Esophagus muscularis mucosa (tissue), 4 donors: ENCODE results near the gene COL5A1. TPM values are rescaled to one million over a fixed set of nuclear protein-coding genes. Genes with fewer than 3 reads are reported as not detected.
A peak's percentile ranks its signal among the peaks of the same experiment; 100 is the strongest.

ENCODE experiments used
- DNase-seq: peaks from one replicate; pipeline ENCODE4 v3.0.0-alpha.2; 2017; ENCODE audit errors: extremely low spot score
- H3K27ac ChIP-seq, 4 donors: fragments of 200-600 bp; sonication (generic); replicated peaks in 1 of 4; 1 replicate in 3 of 4; 2 replicates in 1 of 4; pipeline ENCODE4 v1.5.1; 2016 to 2019; ENCODE audit warnings: mild to moderate bottlenecking in 1 of 4
- H3K27me3 ChIP-seq, 4 donors: fragments of 200-600 bp; sonication (generic); one replicate each; pipeline versions ENCODE4 v1.5.1 to v1.6.0; 2016 to 2019
- H3K36me3 ChIP-seq, 4 donors: fragments of 200-600 bp; sonication (generic); one replicate each; pipeline ENCODE4 v1.5.1; 2016 to 2019
- H3K4me1 ChIP-seq, 4 donors: fragments of 200-600 bp; sonication (generic); one replicate each; pipeline ENCODE4 v1.5.1; 2016 to 2019
- H3K4me3 ChIP-seq, 4 donors: fragments of 200-600 bp; sonication (generic); 1 replicate in 2 of 4; 2 replicates in 2 of 4; pipeline ENCODE4 v1.5.1; 2016 to 2019; ENCODE audit warnings: mild to moderate bottlenecking in 4 of 4, moderate library complexity in 1 of 4
- H3K9me3 ChIP-seq, 4 donors: fragments of 200-600 bp; sonication (generic); 1 replicate in 3 of 4; 2 replicates in 1 of 4; pipeline ENCODE4 v1.5.1; 2016 to 2019
- CTCF ChIP-seq, 3 experiments: fragments of 200-600 bp in 2 of 3; fragments of 450-650 bp in 1 of 3; sonication (generic) in 2 of 3; IDR thresholded peaks; one replicate each; pipeline ENCODE4 v1.5.1; 2017 to 2019; ENCODE audit warnings: antibody characterized with exemption in 3 of 3, mild to moderate bottlenecking in 2 of 3, moderate library complexity in 1 of 3
- EP300 ChIP-seq: sonication (generic); formaldehyde crosslinking; IDR thresholded peaks from one replicate; pipeline ENCODE4 v1.6.1; 2017; ENCODE audit warnings: antibody characterized with exemption
- POLR2A ChIP-seq: fragments of 450-650 bp; IDR thresholded peaks from one replicate; pipeline ENCODE4 v1.6.1; 2017; ENCODE audit warnings: antibody characterized with exemption, moderate library complexity, mild to moderate bottlenecking, low read depth
- POLR2AphosphoS5 ChIP-seq, 2 donors: sonication (generic); formaldehyde crosslinking; IDR thresholded peaks; one replicate each; pipeline ENCODE4 v1.6.1; 2017; ENCODE audit warnings: antibody characterized with exemption in 2 of 2
- WGBS: methylation state at CpG from one replicate; pipeline ENCODE4 v1.1.5; 2018; 5-methylcytosine and 5-hydroxymethylcytosine counted together
- intact Hi-C: fragments of 100-400 bp; cut with DNase I; formaldehyde crosslinking; loops from one replicate; pipeline ENCODE4 v1.15.1; 2023
- total RNA-seq, 4 donors: library from RNA; depleted of rRNA; stranded (reverse); fragments of >200 nt; gene quantifications; one replicate each; pipeline versions ENCODE4 v1.1.0 to v1.2.1, GENCODE V29; 2016

COL5A1 gene
- total RNA-seq, 4 donors from 2014 or later: 36.0 to 89.5 (median 56.4) TPM

DNA sequence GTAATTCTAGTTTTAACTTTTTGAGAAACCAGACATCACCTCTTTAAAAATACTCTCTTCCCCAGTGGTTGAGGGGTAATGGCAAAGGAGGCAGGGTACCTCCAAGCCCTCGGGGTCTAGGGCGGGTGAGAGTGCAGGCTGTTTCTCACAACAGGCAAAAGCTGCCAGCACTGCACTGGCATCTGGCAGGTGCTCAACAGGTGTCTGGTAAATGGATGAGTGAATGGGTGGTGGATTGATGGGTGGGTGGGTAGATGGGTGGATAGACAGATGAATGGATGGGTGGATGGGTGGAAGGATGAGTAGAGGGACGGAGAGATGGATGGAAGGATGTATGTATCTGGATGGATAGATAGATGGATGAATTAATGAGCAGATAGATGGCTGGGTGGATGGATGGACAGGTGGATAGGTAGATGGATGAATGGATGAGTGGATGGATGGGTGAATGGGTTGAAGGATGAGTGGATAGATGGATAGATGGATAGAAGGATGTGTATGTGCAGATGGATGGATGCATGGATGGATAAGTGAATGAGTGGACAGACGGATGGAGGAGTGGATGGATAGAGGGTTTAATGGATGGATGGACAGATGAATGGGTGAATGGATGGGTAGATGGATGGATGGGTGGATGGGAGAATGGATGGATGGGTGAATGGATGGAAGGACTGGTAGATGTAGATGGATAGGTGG is 84.6 kb downstream of the COL5A1 start:
- Histone ChIP-seq H3K27me3 (no peaks in the 10 kb centered on the region), H3K27ac (no peak overlapping the region), H3K4me3 (no peak overlapping the region), H3K36me3 (peaks cover 0 to 35% (median 17%) of the 10 kb centered on the region in 4 donors), H3K9me3 (no peaks in the 10 kb centered on the region), H3K4me1 (peaks cover 5 to 50% (median 47%) of the 10 kb centered on the region in 4 donors)
- WGBS: 89% methylated on average over 4 of the region's 4 CpGs
- TF ChIP-seq POLR2A (no peak), CTCF (IDR thresholded peaks at IDR 0.05) (no peak), EP300 (no peak), POLR2AphosphoS5 (IDR thresholded peaks at IDR 0.05) (no peak)
- DNase-seq: no peak
- intact Hi-C loops: no loop called here

DNA sequence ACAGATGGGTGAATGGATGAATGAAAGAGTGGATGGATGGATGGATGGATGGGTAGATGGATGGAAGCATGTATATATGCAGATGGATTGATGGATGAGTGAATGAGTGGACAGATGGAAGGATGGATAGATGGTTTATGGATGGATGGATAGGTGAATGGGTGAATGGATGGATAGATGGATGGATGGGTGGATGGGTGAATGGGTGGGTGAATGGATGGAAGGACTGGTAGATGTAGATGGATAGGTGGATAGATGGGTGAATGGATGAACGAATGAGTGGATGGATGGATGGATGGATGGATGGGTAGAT is 85.1 kb downstream of the COL5A1 start:
- no peak overlapping the region for H3K27ac ChIP-seq
- H3K27me3 ChIP-seq: no peaks in the 10 kb centered on the region
- no peak for TF ChIP-seq POLR2AphosphoS5 (IDR thresholded peaks at IDR 0.05)
- TF ChIP-seq EP300: no peak
- TF ChIP-seq CTCF (IDR thresholded peaks at IDR 0.05): no peak
- no peak for TF ChIP-seq POLR2A
- WGBS: 93% methylated on average over 1 of the region's 1 CpG
- no peaks in the 10 kb centered on the region for H3K9me3 ChIP-seq
- intact Hi-C loops: no loop called here
- H3K4me3 ChIP-seq: no peak overlapping the region
- H3K36me3 ChIP-seq: peaks cover 0 to 40% (median 19%) of the 10 kb centered on the region in 4 donors
- peaks cover 7 to 50% (median 47%) of the 10 kb centered on the region in 4 donors for H3K4me1 ChIP-seq
- no peak for DNase-seq

GRCh38 chr9:134728021-134728795 is 86.6 kb downstream of the COL5A1 start:
- 87% methylated on average over 26 of the region's 29 CpGs for WGBS
- Histone ChIP-seq H3K36me3 (peaks cover 0 to 39% (median 19%) of the 10 kb centered on the region in 4 donors), H3K4me1 (peaks cover 11 to 53% (median 50%) of the 10 kb centered on the region in 4 donors), H3K9me3 (no peaks in the 10 kb centered on the region), H3K4me3 (no peak overlapping the region), H3K27me3 (no peaks in the 10 kb centered on the region), H3K27ac (peak overlapping the region in 2 of 4 donors; percentile 11 to 16)
- intact Hi-C loops: no loop called here
- TF ChIP-seq POLR2AphosphoS5 (IDR thresholded peaks at IDR 0.05): no peak
- no peak for TF ChIP-seq EP300
- no peak for TF ChIP-seq CTCF (IDR thresholded peaks at IDR 0.05)
- no peak for TF ChIP-seq POLR2A
- no peak for DNase-seq

- H3K9me3 ChIP-seq: no peaks in the 10 kb centered on the region
- peaks cover 18 to 54% (median 51%) of the 10 kb centered on the region in 4 donors for H3K4me1 ChIP-seq
- H3K27me3 ChIP-seq: no peaks in the 10 kb centered on the region
- no peak overlapping the region for H3K4me3 ChIP-seq
- no peak for DNase-seq
- 85% methylated on average over 22 of the region's 28 CpGs for WGBS
- intact Hi-C loops: no loop called here
- H3K36me3 ChIP-seq: peaks cover 0 to 39% (median 19%) of the 10 kb centered on the region in 4 donors
- H3K27ac ChIP-seq: peak overlapping the region in 2 of 4 donors; percentile 16 to 23
- TF ChIP-seq POLR2A (no peak), CTCF (IDR thresholded peaks at IDR 0.05) (no peak), EP300 (no peak), POLR2AphosphoS5 (IDR thresholded peaks at IDR 0.05) (no peak)
Observed at GRCh38 chr9:134728801-134729495, 87.3 kb downstream of the COL5A1 start.
